ENCODE data around the gene DDAH1.

DNA sequence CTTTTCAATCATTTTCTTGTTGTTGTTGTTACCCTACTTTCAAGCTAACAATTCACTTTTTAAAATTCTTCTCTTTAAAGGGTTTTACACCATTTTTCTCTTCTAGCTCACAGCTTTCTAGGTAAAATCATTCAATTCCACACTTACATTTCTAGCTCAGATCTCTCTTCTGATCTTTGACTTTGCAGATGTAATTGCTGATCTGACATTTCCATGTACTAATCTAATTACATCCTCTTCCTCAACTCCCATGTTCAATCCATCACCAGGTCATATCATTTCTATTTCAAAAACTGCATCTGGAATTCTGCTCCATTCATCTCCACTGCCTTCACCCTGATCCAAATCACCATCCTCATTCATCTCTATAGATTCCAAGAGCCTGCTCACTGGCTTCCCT is 191.6 kb downstream of the DDAH1 start:
- TF ChIP-seq EZH2phosphoT487 (IDR thresholded peaks at IDR 0.05; ENCODE audit: low read depth) = no peak
- TF ChIP-seq CTCF (IDR thresholded peaks at IDR 0.05; ENCODE audit: low read depth, low read length) = no peak
